Esophagus muscularis mucosa (tissue), 4 donors: Measurements from ENCODE around the gene NRG2.

Experiments
- CTCF ChIP-seq, 3 experiments: fragments of 200-600 bp in 2 of 3; fragments of 450-650 bp in 1 of 3; sonication (generic) in 2 of 3; IDR thresholded peaks; one replicate each; pipeline ENCODE4 v1.5.1; 2017 to 2019; ENCODE audit warnings: antibody characterized with exemption in 3 of 3, mild to moderate bottlenecking in 2 of 3, moderate library complexity in 1 of 3
- EP300 ChIP-seq: sonication (generic); formaldehyde crosslinking; IDR thresholded peaks from one replicate; pipeline ENCODE4 v1.6.1; 2017; ENCODE audit warnings: antibody characterized with exemption
- POLR2A ChIP-seq: fragments of 450-650 bp; IDR thresholded peaks from one replicate; pipeline ENCODE4 v1.6.1; 2017; ENCODE audit warnings: antibody characterized with exemption, moderate library complexity, mild to moderate bottlenecking, low read depth
- POLR2AphosphoS5 ChIP-seq, 2 donors: sonication (generic); formaldehyde crosslinking; IDR thresholded peaks; one replicate each; pipeline ENCODE4 v1.6.1; 2017; ENCODE audit warnings: antibody characterized with exemption in 2 of 2

GRCh38 chr5:139804800-139805397 lies 238.2 kb downstream of the NRG2 start:
- no peak for TF ChIP-seq CTCF (IDR thresholded peaks at IDR 0.05)
- no peak for TF ChIP-seq POLR2A
- TF ChIP-seq POLR2AphosphoS5 (IDR thresholded peaks at IDR 0.05): no peak
- no peak for TF ChIP-seq EP300
